Spleen (tissue), 11 donors: ENCODE data around the gene CUL3. TPM values are rescaled to one million over a fixed set of nuclear protein-coding genes. Genes with fewer than 3 reads are reported as not detected.

Experiments used
- DNase-seq: peaks from one replicate; pipeline ENCODE4 v3.0.0-alpha.2; 2020
- H3K27ac ChIP-seq, 8 donors: fragments of 200-600 bp; sonication (generic) in 7 of 8; 1 replicate in 4 of 8; 2 replicates in 4 of 8; pipeline versions ENCODE4 v1.5.0 to v1.8.0; 2016 to 2021; ENCODE audit warnings: inconsistent platforms in 4 of 8, mild to moderate bottlenecking in 4 of 8, moderate library complexity in 1 of 8
- H3K27me3 ChIP-seq, 7 donors: fragments of 200-600 bp; sonication (generic) in 6 of 7; replicated peaks in 1 of 7; 1 replicate in 4 of 7; 2 replicates in 3 of 7; pipeline versions ENCODE4 v1.5.0 to v1.8.0; 2016 to 2021; ENCODE audit warnings: inconsistent platforms in 3 of 7, mild to moderate bottlenecking in 1 of 7
- H3K36me3 ChIP-seq, 6 donors: fragments of 200-600 bp; sonication (generic) in 5 of 6; 1 replicate in 4 of 6; 2 replicates in 2 of 6; pipeline versions ENCODE4 v1.5.0 to v1.8.0; 2016 to 2021; ENCODE audit warnings: inconsistent platforms in 2 of 6
- H3K4me1 ChIP-seq, 6 donors: fragments of 200-600 bp; sonication (generic) in 5 of 6; 1 replicate in 3 of 6; 2 replicates in 3 of 6; pipeline versions ENCODE4 v1.5.0 to v1.8.0; 2016 to 2021; ENCODE audit warnings: inconsistent platforms in 3 of 6
- H3K4me3 ChIP-seq, 8 donors: fragments of 200-600 bp; sonication (generic) in 7 of 8; 1 replicate in 4 of 8; 2 replicates in 4 of 8; pipeline versions ENCODE4 v1.5.0 to v1.8.0; 2016 to 2021; ENCODE audit warnings: inconsistent platforms in 4 of 8, mild to moderate bottlenecking in 4 of 8, moderate library complexity in 2 of 8
- H3K9me3 ChIP-seq, 8 donors: fragments of 200-600 bp; sonication (generic) in 7 of 8; 1 replicate in 4 of 8; 2 replicates in 4 of 8; pipeline versions ENCODE4 v1.5.0 to v1.8.0; 2016 to 2021; ENCODE audit warnings: inconsistent platforms in 4 of 8
- CTCF ChIP-seq, 11 experiments: fragments of 200-600 bp in 7 of 11; fragments of 450-650 bp in 4 of 11; sonication (generic) in 4 of 11; IDR thresholded peaks in 8 of 11; conservative IDR thresholded peaks in 3 of 11; 1 replicate in 7 of 11; 2 replicates in 4 of 11; pipeline versions ENCODE4 v1.4.0 to v1.8.0; 2016 to 2021; ENCODE audit warnings: antibody characterized with exemption in 11 of 11, inconsistent platforms in 4 of 11, mild to moderate bottlenecking in 1 of 11
- POLR2A ChIP-seq, 3 donors: fragments of 450-650 bp; IDR thresholded peaks; one replicate each; pipeline ENCODE4 v1.5.1; 2017; ENCODE audit warnings: antibody characterized with exemption in 3 of 3, mild to moderate bottlenecking in 1 of 3
- POLR2AphosphoS5 ChIP-seq, 3 donors: sonication (generic); formaldehyde crosslinking; IDR thresholded peaks; one replicate each; pipeline ENCODE4 v1.5.1; 2017; ENCODE audit warnings: antibody characterized with exemption in 3 of 3
- WGBS, 5 donors: extraction: QIAGEN DNeasy Blood & Tissue Kit in 3 of 5; methylation state at CpG; one replicate each; pipeline versions ENCODE4 v1.1.5 to v1.1.7; 2013 to 2018; 5-methylcytosine and 5-hydroxymethylcytosine counted together
- intact Hi-C: fragments of 100-400 bp; cut with DNase I; formaldehyde crosslinking; loops from one replicate; pipeline ENCODE4 v1.15.0; 2023; ENCODE audit warnings: low total_unique reads
- polyA plus RNA-seq, 3 donors: library from polyadenylated mRNA; stranded (reverse); fragments of 200-250 nt; gene quantifications; one replicate each; pipeline ENCODE4 v1.2.1, GENCODE V29; 2013
- total RNA-seq, 7 donors: library from RNA; depleted of rRNA in 3 of 7; stranded (reverse); fragments of >200 nt in 3 of 7; fragmentation: NEBNext Ultra II Directional in 4 of 7; extraction: Animal tissue kit (Norgen Biotek cat#: 25700) in 4 of 7; gene quantifications; one replicate each; pipeline versions ENCODE4 v1.1.0 to v1.2.1, GENCODE V29; 2016 to 2021
- donor health status: healthy with polysubstance abuse.
- donor health status: DM: no; HTN: no; CAD: no; lungs with moderate emphysema.
- donor health status: DM: no; HTN: no; CAD: no.
- donor health status: Bipolar disorder and iron deficiency.
- donor health status: healthy.
- donor health status: DM: no; HTN: no; CAD: no.
- donor health status: DM: yes; HTN: yes; CAD: no.

The CUL3 gene
- total and polyA plus RNA-seq, 10 donors: 66.0 to 99.7 (median 83.6) TPM

- intact Hi-C loops: no loop called here
- WGBS, 5 donors: 91 to 97% (median 92%) methylated on average over 3 of the region's 3 CpGs
- no peaks in the 10 kb centered on the region for H3K9me3 ChIP-seq
Measured at GRCh38 chr2:224532931-224533330, 52.2 kb downstream of the CUL3 start.

GRCh38 chr2:224532441-224532840 lies 52.7 kb downstream of the CUL3 start:
- WGBS, 5 donors: 75 to 87% (median 79%) methylated on average over 1 of the region's 1 CpG
- intact Hi-C loops: no loop called here
- no peak for DNase-seq

More at GRCh38 chr2:224532931-224533330, 52.2 kb downstream of the CUL3 start:
- Histone ChIP-seq H3K27me3 (no peaks in the 10 kb centered on the region), H3K4me1 (peaks cover 3 to 70% (median 18%) of the 10 kb centered on the region in 6 donors), H3K4me3 (no peak overlapping the region), H3K27ac (no peak overlapping the region), H3K36me3 (peaks cover 0 to 57% (median 4%) of the 10 kb centered on the region in 6 donors)
- no peak for DNase-seq
- TF ChIP-seq POLR2A (IDR thresholded peaks at IDR 0.05) (no peak), POLR2AphosphoS5 (IDR thresholded peaks at IDR 0.05) (no peak), CTCF (IDR thresholded peaks at IDR 0.05 in 8 of 11, conservative IDR thresholded peaks at IDR 0.05 in 3 of 11) (no peak)

GRCh38 chr2:224528171-224528570 lies 57.0 kb downstream of the CUL3 start:
- Histone ChIP-seq H3K36me3 (peaks cover 0 to 33% (median 0%) of the 10 kb centered on the region in 6 donors), H3K4me3 (no peak overlapping the region), H3K4me1 (peaks cover 42 to 82% (median 63%) of the 10 kb centered on the region in 6 donors), H3K27me3 (no peaks in the 10 kb centered on the region), H3K27ac (peak overlapping the region in 3 of 8 donors; percentile 2 to 22 (median 14)), H3K9me3 (no peaks in the 10 kb centered on the region)
- TF ChIP-seq CTCF (IDR thresholded peaks at IDR 0.05 in 8 of 11, conservative IDR thresholded peaks at IDR 0.05 in 3 of 11): no peak
- no peak for TF ChIP-seq POLR2AphosphoS5 (IDR thresholded peaks at IDR 0.05)
- no peak for TF ChIP-seq POLR2A (IDR thresholded peaks at IDR 0.05)
- WGBS, 5 donors: 63 to 100% (median 92%) methylated on average over 2 to 3 of the region's 3 CpGs
- intact Hi-C loops: loop anchor here (10.0 kb wide), 1 partner anchor 57 kb away; the partner anchor contains the start of gene CUL3
- DNase-seq: no peak

More at GRCh38 chr2:224532441-224532840, 52.7 kb downstream of the CUL3 start:
- no peaks in the 10 kb centered on the region for H3K9me3 ChIP-seq
- H3K27me3 ChIP-seq: no peaks in the 10 kb centered on the region
- H3K4me3 ChIP-seq: no peak overlapping the region
- H3K36me3 ChIP-seq: peaks cover 0 to 57% (median 4%) of the 10 kb centered on the region in 6 donors
- peaks cover 4 to 70% (median 22%) of the 10 kb centered on the region in 6 donors for H3K4me1 ChIP-seq
- TF ChIP-seq CTCF (IDR thresholded peaks at IDR 0.05 in 8 of 11, conservative IDR thresholded peaks at IDR 0.05 in 3 of 11) (no peak), POLR2AphosphoS5 (IDR thresholded peaks at IDR 0.05) (no peak), POLR2A (IDR thresholded peaks at IDR 0.05) (no peak)
- no peak overlapping the region for H3K27ac ChIP-seq

- peak overlapping the region in 4 of 8 donors; percentile 83 to 88 (median 84) for H3K27ac ChIP-seq
- no peak overlapping the region for H3K4me3 ChIP-seq
- TF ChIP-seq POLR2AphosphoS5 (IDR thresholded peaks at IDR 0.05): no peak
- no peak for TF ChIP-seq POLR2A (IDR thresholded peaks at IDR 0.05)
- TF ChIP-seq CTCF (IDR thresholded peaks at IDR 0.05 in 8 of 11, conservative IDR thresholded peaks at IDR 0.05 in 3 of 11): no peak
- WGBS, 5 donors: 78 to 85% (median 82%) methylated on average over 1 of the region's 1 CpG
- DNase-seq: no peak
- H3K9me3 ChIP-seq: no peaks in the 10 kb centered on the region
- H3K36me3 ChIP-seq: peaks cover 0 to 16% (median 0%) of the 10 kb centered on the region in 6 donors
- H3K27me3 ChIP-seq: no peaks in the 10 kb centered on the region
- intact Hi-C loops: loop anchor here (10.0 kb wide), 1 partner anchor 59 kb away; the partner anchor contains the start of gene CUL3
- H3K4me1 ChIP-seq: peaks cover 52 to 90% (median 79%) of the 10 kb centered on the region in 6 donors
Measured at GRCh38 chr2:224525774-224526173, 59.4 kb downstream of the CUL3 start.
